NCI-H2196 treated with DMSO at 0.1 percent for 48 hours (cell line): ENCODE results near the gene NCBP1.

Source experiments
- DNase-seq: peaks from one replicate; lab custom pipeline; 2025; ENCODE audit not compliant: unreplicated experiment; lab: John Stamatoyannopoulos, UW

The NCBP1 gene

DNA sequence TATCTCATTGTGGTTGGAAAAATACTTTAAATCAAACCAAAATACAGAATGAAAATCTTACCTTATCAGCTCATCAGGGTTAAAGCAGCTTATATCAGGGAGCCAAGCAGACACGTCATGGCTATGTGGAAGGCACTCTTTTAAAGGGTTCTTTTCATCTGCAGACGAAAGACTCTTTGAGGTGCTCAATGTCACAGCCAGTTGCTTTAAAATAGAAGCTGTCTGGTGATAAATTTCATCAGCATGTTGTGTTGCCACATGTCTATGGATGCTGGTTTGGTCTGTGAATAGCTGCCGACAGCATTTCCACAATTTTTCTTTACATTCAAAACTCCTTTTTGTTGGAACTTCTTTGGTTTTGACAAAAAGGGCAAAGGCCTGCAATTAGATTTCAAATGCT lies 8.0 kb upstream of the NCBP1 start:
- no peak for DNase-seq

DNA sequence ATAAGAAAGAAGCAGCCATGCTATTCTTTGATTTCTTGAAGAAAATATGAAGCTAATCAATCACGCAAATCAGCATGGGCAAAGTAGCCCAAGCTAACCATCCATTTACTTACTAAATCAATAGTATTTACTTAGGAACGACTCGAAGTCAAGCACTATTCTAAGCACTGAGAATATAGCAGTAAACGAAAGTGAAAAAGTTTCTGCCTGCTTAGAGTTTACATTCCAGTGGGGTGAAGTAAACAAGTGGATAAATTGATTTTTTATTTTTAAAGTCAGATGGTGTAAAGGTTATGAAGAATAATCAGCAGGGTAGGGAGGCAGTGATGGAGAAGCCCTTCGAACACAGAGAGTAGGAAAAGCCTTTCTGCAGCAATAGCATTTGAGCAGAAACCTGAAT lies 6.0 kb upstream of the NCBP1 start:
- DNase-seq, result no peak

- DNase-seq, result no peak
These were observed 5.0 kb upstream of the NCBP1 start for GRCh38 chr9:97628668-97629067.

- no peak for DNase-seq
These were observed 4.5 kb upstream of the NCBP1 start for GRCh38 chr9:97629156-97629555.

DNA sequence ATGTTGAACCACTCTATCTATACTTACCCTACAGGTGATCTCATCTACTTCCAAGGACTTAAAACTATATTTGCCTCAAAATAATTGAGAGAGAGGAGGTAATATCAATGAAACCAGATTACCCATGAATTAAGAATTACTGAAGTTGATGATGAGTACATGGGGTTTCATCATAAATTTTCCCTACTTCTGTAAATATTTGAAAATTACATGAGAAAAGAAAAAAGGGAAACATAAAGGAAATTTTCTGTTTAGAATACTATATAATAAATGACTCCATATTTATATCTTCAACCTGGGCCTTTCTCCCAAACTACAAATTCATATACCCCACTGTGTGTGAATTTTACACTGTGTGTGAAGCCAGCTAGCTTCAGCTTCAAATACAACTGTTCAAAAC lies 3.0 kb upstream of the NCBP1 start:
- DNase-seq, result no peak

DNA sequence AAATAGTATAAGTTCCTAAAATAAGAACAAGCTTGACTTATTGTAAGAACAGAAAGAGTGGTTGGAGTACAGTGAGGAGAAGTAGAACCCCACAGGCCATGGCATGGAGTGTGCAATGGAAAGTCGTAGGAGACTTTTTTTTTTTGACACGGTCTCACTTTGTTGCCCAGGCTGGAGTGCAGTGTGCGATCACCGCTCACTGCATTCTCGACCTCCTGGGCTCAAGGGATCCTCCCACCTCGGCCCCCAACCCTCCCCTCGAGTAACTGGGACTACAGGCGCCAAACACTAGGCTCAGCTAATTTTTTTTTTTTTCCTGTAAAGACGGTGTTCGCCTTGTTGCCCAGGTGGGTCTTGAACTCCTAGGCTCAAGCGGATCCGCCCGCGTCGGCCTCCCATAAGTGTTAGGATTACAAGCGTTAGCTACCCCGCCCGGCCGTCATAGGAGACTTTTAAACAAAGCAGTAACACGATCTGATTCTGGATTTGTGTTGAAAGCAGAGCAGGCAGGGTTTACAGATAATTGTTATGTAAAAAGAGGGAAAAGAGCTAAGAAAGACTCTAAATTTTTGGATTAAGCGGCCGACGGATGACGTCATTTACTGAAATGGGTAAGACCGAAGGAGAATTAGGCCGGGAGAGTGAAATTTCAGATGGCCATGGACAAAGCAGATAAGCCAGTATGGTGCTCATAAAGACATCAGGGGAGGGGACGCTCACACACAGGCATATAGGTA lies 1.2 kb upstream of the NCBP1 start:
- no peak for DNase-seq

GRCh38 chr9:97633859-97634490 lies 354 bp downstream of the NCBP1 start:
- no peak for DNase-seq

GRCh38 chr9:97635026-97635425 lies 1.4 kb downstream of the NCBP1 start:
- no peak for DNase-seq

DNA sequence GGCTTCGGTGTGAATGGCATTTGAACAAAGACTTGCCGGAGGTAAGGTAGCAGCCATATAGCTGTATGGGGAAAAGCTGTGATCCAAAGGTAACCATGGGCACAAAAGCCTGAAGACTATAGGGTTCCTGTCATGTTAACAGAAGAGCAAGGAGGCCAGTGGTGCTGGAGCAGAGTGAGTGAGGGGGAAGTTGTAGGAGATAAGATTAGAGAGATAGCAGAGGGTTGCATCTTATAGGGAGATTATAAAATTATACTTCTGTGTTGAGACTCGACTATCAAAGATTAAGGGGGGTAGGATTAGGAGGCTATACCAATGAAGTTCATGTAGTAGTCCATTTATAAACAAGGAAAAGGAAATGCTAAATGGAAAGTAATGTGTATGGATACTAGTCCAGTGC lies 3.3 kb downstream of the NCBP1 start:
- no peak for DNase-seq

DNA sequence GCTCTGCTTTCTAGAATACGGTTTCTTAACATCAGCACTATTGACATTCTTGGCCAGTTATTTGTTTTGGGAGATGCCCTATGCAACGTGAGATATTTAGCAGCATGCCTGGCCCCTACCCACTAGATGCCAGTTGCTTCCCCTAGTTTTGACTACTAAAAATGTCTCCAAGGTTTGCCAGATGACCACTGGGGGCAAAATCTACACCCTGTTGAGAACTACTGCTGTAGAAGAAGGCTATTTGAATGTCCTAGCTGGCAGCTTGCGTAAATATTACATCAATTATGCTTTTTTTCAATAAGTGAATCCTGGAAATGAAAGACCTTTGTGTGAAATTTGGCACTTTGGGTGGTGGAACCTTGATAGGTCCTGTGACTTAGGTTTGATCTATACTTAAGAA lies 5.0 kb downstream of the NCBP1 start:
- DNase-seq, result no peak

DNA sequence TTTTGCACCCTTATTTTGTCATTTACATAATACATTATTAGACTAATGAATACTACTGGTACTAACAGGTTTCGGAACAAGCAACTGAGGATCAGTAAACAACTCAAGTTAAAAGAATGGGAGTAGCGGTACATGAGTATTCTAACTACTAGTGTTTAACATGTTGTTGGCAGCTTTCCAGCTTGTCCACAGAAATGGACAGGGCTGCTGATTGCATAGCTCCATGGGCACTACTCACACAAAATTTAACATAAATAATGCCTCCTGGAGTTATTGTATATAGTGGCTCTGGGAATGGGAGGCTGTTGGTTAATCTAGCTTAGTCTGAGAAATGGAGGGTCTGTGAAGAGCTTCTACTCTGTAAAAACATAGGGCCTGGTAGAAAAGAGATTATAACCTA lies 6.7 kb downstream of the NCBP1 start:
- DNase-seq, result no peak

DNA sequence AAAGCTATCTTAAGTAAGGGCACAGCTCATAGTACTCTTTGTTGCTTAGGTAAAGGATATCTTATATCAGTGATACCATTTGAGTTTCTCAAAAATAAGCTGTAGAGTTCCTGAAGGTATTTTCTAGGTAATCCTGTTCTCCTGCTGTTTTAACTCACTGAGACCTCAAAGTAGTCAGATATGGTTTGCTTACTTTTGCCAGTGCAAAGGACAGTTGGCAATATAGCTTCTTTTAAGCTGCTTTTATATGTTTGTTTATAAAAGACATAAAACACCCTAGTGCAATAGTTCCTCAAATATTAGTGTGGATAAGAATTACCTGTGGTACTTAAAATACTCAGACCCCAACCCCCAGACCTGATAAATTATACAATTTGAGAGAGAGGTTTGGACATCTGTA lies 12.1 kb downstream of the NCBP1 start:
- DNase-seq, result no peak

GRCh38 chr9:97647996-97648395 lies 14.4 kb downstream of the NCBP1 start:
- DNase-seq, result no peak

DNA sequence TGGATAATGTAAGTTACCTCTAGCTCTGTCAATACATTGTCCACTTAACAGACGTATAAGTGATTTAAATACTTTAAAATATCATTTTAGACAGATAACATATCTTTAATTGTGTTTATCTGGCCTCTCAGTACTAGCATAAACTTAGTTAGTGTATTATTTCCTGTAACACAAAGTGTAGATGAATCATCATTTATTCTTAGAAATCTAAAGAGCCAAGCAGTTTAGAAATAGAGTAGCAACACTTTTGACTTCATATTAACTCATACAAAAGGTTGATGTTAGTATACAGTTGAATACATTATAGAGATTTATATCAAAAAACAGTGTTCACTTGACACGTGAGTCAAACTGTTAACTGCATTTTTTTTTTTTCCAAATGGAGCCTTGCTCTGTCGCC lies 18.0 kb downstream of the NCBP1 start:
- DNase-seq, result no peak

- no peak for DNase-seq
These were observed 25.1 kb downstream of the NCBP1 start for GRCh38 chr9:97658707-97659106.

DNA sequence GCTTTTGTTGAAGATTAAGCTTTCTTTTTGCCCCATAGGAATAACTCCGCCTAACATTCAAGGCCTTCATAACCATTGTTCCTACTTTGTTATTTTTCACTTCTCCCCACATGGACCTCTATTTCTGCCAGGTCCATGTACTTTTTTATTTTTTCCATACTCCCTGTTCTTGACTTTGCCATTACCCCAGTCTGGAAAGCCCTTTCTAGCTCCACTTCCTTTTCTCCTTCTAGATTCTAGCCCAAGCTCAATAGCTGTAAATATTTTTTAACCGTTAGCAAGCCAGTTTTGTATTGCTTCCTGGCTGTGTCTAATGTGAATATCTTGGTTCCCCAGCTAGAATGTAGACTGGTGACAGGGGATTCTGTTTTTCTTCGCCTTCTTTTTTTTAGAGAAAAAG lies 26.1 kb downstream of the NCBP1 start:
- no peak for DNase-seq

DNA sequence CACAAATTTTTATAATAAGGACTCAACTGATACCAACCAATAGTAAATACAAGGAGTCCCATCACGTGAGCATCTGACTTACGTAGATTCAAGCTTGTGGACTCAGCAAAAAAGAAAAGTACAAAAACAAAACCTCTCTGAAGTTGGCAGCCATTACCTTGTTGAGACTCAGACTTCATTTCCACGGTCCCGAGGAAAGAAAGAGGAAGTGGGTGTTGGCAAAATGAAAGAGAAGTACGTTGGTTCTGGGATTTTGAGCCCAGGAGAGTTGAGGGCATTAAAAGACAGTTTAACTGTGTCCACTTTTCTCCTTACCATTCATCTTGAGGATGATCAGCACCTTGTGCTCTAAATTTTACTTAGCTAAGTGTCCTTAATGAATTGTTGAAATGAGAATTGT lies 26.7 kb downstream of the NCBP1 start:
- no peak for DNase-seq

DNA sequence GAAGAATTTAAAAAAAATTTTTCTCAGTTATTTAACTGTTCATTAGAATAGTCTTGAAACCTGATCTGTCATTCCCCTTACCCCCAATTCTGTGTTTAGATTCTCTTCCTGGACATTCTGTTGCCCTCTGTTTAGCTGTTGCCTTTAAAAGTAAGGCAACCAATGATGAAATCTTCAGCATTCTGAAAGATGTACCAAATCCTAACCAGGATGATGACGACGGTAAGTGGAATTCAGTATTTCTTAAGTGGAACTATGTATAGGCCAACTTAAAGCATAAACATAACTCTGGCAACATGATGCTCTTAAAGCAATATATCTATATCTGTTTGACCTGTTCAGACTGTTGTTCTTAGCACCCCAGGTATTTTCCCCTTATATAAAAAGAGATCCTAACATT lies 27.2 kb downstream of the NCBP1 start:
- DNase-seq, result no peak

GRCh38 chr9:97665742-97666141 lies 32.1 kb downstream of the NCBP1 start:
- no peak for DNase-seq

DNA sequence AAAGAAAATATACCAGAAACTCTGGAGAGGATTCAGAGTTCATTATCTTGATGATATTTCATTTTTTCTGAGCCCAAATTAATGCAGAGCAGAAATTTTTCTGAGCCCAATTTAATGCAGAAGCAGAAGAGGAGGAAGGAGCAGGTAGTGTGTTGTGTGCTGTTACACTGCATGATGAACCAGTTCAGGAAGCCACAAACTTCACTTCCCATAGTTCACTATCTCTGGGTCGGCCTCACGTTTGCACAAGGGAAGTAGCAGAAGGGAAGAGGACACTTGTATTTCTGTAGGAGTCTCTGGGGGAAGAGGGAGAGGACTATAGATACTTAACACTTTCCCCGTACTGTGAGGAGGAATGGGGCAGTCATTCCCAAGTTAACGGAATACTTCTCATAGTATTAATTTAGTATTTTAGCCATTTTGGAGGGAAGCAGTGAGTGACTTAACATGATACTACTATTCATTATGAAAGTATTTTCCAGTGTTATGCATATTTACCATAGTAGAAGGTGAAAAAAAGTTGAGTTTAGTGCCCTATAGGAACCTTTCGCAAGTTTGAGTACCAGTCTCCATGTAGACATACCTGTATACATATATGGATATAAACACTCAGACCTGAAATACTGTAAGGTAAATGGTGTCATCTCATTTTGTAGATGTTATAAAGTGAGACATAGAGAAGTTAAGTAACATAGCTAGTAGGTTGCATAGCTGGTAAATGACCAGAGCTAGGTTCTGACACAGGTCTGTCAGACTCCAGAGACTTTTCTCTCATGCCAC lies 33.5 kb downstream of the NCBP1 start:
- DNase-seq, result no peak

DNA sequence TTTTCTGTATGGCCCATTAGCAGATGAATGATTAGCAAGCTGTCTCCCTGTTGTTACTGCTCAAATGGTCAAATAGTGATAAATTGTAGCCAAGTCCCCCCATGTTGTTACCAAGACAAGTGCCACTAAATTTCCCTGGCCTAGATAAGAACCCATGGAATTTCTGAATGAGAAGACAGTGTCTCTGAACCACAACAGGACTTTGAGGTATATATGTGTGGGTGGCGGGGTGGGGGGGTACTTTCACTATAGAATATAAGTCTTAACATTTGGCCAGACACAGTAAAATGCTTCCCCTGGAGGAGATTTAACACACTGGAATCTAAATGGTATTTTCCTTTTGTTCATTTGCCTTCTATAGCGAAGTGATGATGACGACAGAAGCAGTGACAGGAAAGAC lies 34.9 kb downstream of the NCBP1 start:
- DNase-seq, result no peak

DNA sequence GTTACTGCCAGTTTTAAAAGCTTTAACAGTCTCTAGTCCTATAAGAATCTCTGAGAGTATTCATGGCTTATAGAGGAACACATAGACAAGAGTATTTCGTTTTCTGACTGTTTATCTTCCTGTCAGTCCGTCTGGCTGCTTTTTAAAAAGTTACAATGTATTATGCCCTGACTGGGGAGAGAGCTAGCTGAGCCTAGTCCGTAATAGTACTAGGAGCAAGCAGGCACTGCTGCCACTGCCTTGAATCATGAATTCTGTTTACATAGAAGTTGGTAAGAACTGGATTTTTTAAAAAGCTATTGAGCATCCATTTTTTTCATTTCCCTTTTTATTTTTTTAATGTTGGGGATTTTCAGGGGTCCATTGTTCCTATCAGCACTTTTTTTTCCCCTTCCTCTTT lies 37.0 kb downstream of the NCBP1 start:
- DNase-seq, result no peak
